Neuronal stem cell (in vitro differentiated cells): Measurements from ENCODE around the gene PTPRE.

Experiments used
- DNase-seq: peaks from one replicate; pipeline ENCODE4 v3.0.0-alpha.2; 2013; ENCODE audit warnings: low spot score
- H2AFZ ChIP-seq: one replicate; pipeline ENCODE4 v1.6.1; 2013; ENCODE audit warnings: mild to moderate bottlenecking, low read length, inconsistent platforms
- H2AK5ac ChIP-seq: 2 replicates; pipeline ENCODE4 v1.6.1; 2013; ENCODE audit warnings: low read depth, mild to moderate bottlenecking, inconsistent platforms, low read length, moderate library complexity, mixed read lengths
- H2BK120ac ChIP-seq: 2 replicates; pipeline ENCODE4 v1.6.1; 2013; ENCODE audit warnings: low read depth, mild to moderate bottlenecking, inconsistent platforms, low read length, moderate library complexity, mixed read lengths
- H2BK12ac ChIP-seq: one replicate; pipeline ENCODE4 v1.6.1; 2013; ENCODE audit warnings: low read length, inconsistent platforms
- H2BK15ac ChIP-seq: 2 replicates; pipeline ENCODE4 v1.6.1; 2013; ENCODE audit warnings: mild to moderate bottlenecking, low read length, inconsistent platforms, mixed read lengths
- H2BK5ac ChIP-seq: one replicate; pipeline ENCODE4 v1.6.1; 2013; ENCODE audit warnings: inconsistent platforms, mild to moderate bottlenecking, low read length, moderate library complexity
- H3K14ac ChIP-seq: one replicate; pipeline ENCODE4 v1.6.1; 2013; ENCODE audit warnings: low read length, inconsistent platforms
- H3K18ac ChIP-seq: 2 replicates; pipeline ENCODE4 v1.6.1; 2013; ENCODE audit warnings: low read length, inconsistent platforms
- H3K23ac ChIP-seq: 2 replicates; pipeline ENCODE4 v1.6.1; 2013; ENCODE audit warnings: low read depth, mild to moderate bottlenecking, mixed read lengths, low read length, inconsistent platforms; ENCODE audit not compliant: poor library complexity
- H3K27ac ChIP-seq: replicated peaks from 3 replicates; pipeline ENCODE4 v1.5.1; 2013; ENCODE audit warnings: low read length, inconsistent platforms
- H3K27me3 ChIP-seq, 3 experiments: 2 replicates each; pipeline ENCODE4 v1.6.1; 2013; ENCODE audit warnings: low read length in 3 of 3, mild to moderate bottlenecking in 2 of 3, inconsistent platforms in 1 of 3, low read depth in 1 of 3, mixed read lengths in 1 of 3, moderate library complexity in 1 of 3; ENCODE audit not compliant: control insufficient read depth in 3 of 3, insufficient read depth in 3 of 3
- H3K36me3 ChIP-seq, 2 donors: replicated peaks in 1 of 2; 2 replicates each; pipeline ENCODE4 v1.6.1; 2013; ENCODE audit warnings: low read length in 2 of 2; ENCODE audit not compliant: control insufficient read depth in 2 of 2, insufficient read depth in 2 of 2
- H3K4ac ChIP-seq: 2 replicates; pipeline ENCODE4 v1.6.1; 2013; ENCODE audit warnings: inconsistent platforms, mild to moderate bottlenecking, low read length, moderate library complexity
- H3K4me1 ChIP-seq, 2 donors: 1 replicate in 1 of 2; 2 replicates in 1 of 2; pipeline ENCODE4 v1.6.1; 2013; ENCODE audit warnings: low read length in 2 of 2, low read depth in 1 of 2; ENCODE audit not compliant: control insufficient read depth in 2 of 2, insufficient read depth in 1 of 2
- H3K4me2 ChIP-seq: one replicate; pipeline ENCODE4 v1.6.1; 2013; ENCODE audit warnings: mild to moderate bottlenecking, low read length, inconsistent platforms; ENCODE audit not compliant: insufficient read depth, poor library complexity, severe bottlenecking
- H3K4me3 ChIP-seq, 2 donors: 2 replicates each; pipeline ENCODE4 v1.5.1; 2013; ENCODE audit warnings: low read length in 2 of 2, mild to moderate bottlenecking in 2 of 2, inconsistent platforms in 1 of 2, moderate library complexity in 1 of 2
- H3K79me1 ChIP-seq: one replicate; pipeline ENCODE4 v1.6.1; 2013; ENCODE audit warnings: low read depth, mild to moderate bottlenecking, inconsistent platforms, low read length, moderate library complexity
- H3K9ac ChIP-seq: one replicate; pipeline ENCODE4 v1.6.1; 2013; ENCODE audit warnings: mild to moderate bottlenecking, low read depth, low read length, inconsistent platforms; ENCODE audit not compliant: poor library complexity
- H3K9me3 ChIP-seq, 2 donors: replicated peaks in 1 of 2; 2 replicates each; pipeline versions ENCODE3 to v1.6.1; 2013; ENCODE audit warnings: low read length in 2 of 2, mild to moderate bottlenecking in 2 of 2, inconsistent platforms in 1 of 2, low read depth in 1 of 2, mixed read lengths in 1 of 2, moderate library complexity in 1 of 2; ENCODE audit not compliant: control insufficient read depth in 2 of 2, insufficient read depth in 1 of 2
- H4K8ac ChIP-seq: one replicate; pipeline ENCODE4 v1.6.1; 2013; ENCODE audit warnings: low read depth, mild to moderate bottlenecking, inconsistent platforms, low read length, moderate library complexity
- H4K91ac ChIP-seq: one replicate; pipeline ENCODE4 v1.6.1; 2013; ENCODE audit warnings: low read length, low read depth, mild to moderate bottlenecking, inconsistent platforms; ENCODE audit not compliant: poor library complexity
- WGBS, 2 donors: extraction: QIAGEN DNeasy Blood & Tissue Kit; methylation state at CpG; one replicate each; pipeline ENCODE4 v1.1.7; 2013; ENCODE audit warnings: missing lambda C conversion rate in 2 of 2, mixed read lengths in 1 of 2; ENCODE audit not compliant: insufficient read length in 2 of 2, insufficient replicate concordance in 1 of 2; ENCODE audit errors: extremely low coverage in 2 of 2; 5-methylcytosine and 5-hydroxymethylcytosine counted together

Gene PTPRE

DNA sequence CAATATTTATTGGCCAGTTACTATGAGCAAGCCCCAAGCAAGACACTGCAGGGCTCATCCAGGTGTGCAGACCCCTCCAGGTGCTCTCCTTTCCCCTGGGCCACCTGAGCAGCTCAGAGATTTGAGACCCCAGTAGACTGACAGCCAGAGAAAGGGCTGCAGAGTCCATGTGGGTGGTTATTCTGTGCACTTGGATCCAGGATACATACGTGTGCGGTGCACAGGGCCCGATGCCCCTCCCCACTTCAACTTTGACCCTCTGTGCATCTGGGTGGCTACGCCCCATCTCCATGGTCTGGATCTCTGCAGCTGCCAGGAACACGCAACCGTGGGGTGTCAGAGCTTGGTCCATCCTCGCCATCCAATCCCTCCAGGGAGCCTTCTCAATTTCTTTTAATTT is 146.5 kb downstream of the PTPRE start:
- no peak overlapping the region for H2BK12ac ChIP-seq
- H3K14ac ChIP-seq, result no peak overlapping the region
- no CpG with 5 or more reads among the region's 7 CpGs for WGBS, 2 donors
- H4K91ac ChIP-seq, result no peak overlapping the region
- H3K36me3 ChIP-seq, result no peaks in the 10 kb centered on the region
- H2BK15ac ChIP-seq, result no peak overlapping the region
- no peak overlapping the region for H2AK5ac ChIP-seq
- no peak overlapping the region for H4K8ac ChIP-seq
- H3K18ac ChIP-seq, result no peak overlapping the region
- H3K4ac ChIP-seq, result no peak overlapping the region
- no peak overlapping the region for H3K4me3 ChIP-seq
- H2AFZ ChIP-seq, result no peak overlapping the region
- no peaks in the 10 kb centered on the region for H3K9me3 ChIP-seq
- H3K23ac ChIP-seq, result no peak overlapping the region
- no peaks in the 10 kb centered on the region for H3K4me1 ChIP-seq
- no peak overlapping the region for H2BK120ac ChIP-seq
- no peak overlapping the region for H2BK5ac ChIP-seq
- no peak for DNase-seq
- H3K9ac ChIP-seq, result no peak overlapping the region
- H3K27me3 ChIP-seq, result no peaks in the 10 kb centered on the region
- no peak overlapping the region for H3K27ac ChIP-seq
- H3K79me1 ChIP-seq, result no peaks in the 10 kb centered on the region
- H3K4me2 ChIP-seq, result no peak overlapping the region

DNA sequence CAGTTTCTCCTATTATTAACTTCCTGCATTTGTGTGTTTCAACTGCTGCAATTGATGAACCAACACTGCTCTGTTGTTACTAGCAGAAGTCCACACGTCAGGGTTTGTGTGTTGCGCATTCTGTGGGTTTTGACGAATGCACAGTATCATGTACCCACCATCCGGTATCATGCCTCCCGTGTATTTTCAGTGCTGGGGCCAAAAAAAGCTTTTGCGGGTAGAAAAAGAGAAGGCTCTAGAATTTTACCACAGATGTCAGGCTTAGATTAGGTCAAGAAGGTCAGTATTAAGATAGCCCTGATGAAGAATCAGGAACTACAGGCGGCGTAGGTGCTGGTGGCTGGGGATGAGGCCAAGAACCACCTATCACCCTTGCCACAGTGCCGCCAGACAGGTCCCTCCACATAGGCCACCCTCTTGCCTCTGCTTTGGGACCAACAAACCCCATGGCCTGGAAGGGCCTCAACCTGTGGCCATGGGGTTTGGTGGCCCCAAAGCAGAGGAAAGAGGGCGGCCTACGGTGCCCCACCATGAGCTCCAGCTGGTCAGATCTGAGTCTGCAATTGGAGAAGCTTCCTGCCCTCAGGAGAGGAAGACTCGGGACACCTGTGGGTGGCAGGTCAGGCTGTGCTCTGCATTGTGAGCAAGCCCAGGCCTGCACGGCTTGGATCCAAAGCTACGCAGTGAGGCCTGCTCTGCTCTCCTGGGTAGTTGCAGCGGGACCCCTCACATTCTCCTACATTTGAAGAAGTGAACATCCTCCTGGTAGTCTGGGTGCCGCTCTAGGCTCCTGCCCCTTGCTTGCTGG is 147.5 kb downstream of the PTPRE start:
- H3K9ac ChIP-seq, result no peak overlapping the region
- no peak overlapping the region for H3K4ac ChIP-seq
- H3K14ac ChIP-seq, result peak overlapping the region; percentile 4
- H3K4me1 ChIP-seq, result no peaks in the 10 kb centered on the region
- no peak overlapping the region for H2BK15ac ChIP-seq
- no peak overlapping the region for H4K91ac ChIP-seq
- H3K79me1 ChIP-seq, result no peaks in the 10 kb centered on the region
- H3K18ac ChIP-seq, result no peak overlapping the region
- H3K36me3 ChIP-seq, result no peaks in the 10 kb centered on the region
- no peak overlapping the region for H2AFZ ChIP-seq
- DNase-seq, result no peak
- no peak overlapping the region for H2AK5ac ChIP-seq
- no peaks in the 10 kb centered on the region for H3K9me3 ChIP-seq
- H2BK120ac ChIP-seq, result no peak overlapping the region
- no CpG with 5 or more reads among the region's 16 CpGs for WGBS, 2 donors
- no peak overlapping the region for H2BK12ac ChIP-seq
- H4K8ac ChIP-seq, result no peak overlapping the region
- no peak overlapping the region for H3K27ac ChIP-seq
- H3K4me3 ChIP-seq, result no peak overlapping the region
- H3K27me3 ChIP-seq, result no peaks in the 10 kb centered on the region
- H2BK5ac ChIP-seq, result no peak overlapping the region
- no peak overlapping the region for H3K4me2 ChIP-seq
- H3K23ac ChIP-seq, result no peak overlapping the region

DNA sequence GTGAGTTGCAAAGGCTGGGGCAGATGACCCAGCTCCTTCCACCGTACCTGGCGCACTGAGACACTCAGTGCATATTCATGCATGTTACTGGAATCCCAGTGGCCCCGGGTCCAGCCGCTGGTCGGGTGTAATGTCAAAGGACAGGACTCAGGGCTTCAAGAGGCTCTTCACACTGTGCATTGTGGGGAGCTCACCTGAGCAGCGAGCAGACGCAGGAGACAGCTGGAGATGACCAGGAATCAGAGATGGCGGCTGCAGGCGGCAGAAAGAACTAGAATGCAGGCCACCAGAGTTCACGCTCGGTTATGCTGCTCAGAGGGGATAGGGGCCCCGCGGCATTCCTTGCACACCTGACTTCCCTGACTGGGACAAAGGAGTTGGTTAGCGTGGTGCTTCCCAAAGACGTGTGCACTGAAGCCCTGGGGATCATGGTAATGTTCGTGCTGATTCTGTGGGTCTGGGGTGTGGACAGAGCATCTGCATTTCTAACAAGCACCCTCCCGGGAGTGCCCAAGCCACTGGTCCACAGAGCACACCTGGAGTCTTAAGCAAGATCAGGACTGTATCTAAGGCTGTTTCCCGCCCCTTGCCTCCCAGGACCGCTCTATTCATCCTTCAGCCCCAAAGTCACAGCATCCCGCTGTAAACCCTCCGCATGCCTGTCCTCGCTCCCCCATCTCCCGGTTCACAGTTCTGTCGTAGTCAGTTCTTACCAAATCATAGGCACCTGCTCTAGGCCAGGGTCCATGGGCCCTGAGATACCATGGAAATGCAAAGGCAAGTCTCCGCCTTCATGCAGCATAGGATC is 148.4 kb downstream of the PTPRE start:
- Histone ChIP-seq H3K27me3 (no peaks in the 10 kb centered on the region), H3K79me1 (no peaks in the 10 kb centered on the region), H3K4ac (no peak overlapping the region), H4K8ac (no peak overlapping the region), H3K4me2 (no peak overlapping the region), H3K9ac (no peak overlapping the region), H2BK12ac (no peak overlapping the region), H2AK5ac (no peak overlapping the region), H3K23ac (no peak overlapping the region), H3K36me3 (peaks cover 0 to 3% of the 10 kb centered on the region in 2 donors), H2BK120ac (no peak overlapping the region), H2AFZ (no peak overlapping the region), H2BK5ac (no peak overlapping the region), H3K27ac (no peak overlapping the region), H3K9me3 (no peaks in the 10 kb centered on the region), H4K91ac (no peak overlapping the region), H3K4me1 (no peaks in the 10 kb centered on the region), H3K14ac (peak overlapping the region; percentile 4), H3K18ac (no peak overlapping the region), H3K4me3 (no peak overlapping the region), H2BK15ac (no peak overlapping the region)
- DNase-seq, result no peak
- whole genome bisulfite sequencing, 2 donors, result no CpG with 5 or more reads among the region's 25 CpGs

DNA sequence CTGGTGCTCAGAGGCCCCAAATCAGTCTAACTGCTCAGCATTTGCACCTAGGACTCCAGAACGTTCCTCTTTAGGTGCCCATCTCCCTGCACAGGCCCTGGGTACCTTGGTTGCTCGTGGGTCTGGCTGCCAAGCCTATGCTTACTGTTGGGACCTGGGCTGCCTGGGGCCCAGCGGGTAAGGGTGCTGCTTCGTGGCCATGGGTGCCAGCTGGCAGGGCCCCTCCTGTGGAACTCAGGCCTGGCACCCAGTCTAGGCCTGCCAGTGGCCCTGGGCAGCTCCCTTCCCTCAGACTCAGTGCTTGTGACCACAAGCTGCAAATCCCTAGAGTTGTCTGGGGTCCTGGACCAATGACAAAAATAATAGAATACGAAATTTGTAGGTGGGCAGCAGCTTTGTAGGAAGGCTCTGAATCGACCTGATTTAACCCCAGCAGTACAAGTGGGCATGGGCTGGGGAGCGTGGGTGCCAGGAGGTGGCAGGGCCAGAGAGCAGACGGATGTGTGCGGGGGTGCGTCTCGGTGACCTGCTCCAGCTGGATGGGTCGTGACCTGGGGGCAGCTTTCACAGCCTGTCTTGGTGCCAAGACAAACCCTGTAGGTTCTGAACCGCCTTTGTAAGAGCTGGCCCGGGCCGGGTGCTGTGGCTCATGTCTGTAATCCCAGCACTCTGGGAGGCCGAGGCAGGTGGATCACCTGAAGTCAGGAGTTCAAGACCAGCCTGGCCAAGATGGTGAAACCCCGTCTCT is 149.6 kb downstream of the PTPRE start:
- Histone ChIP-seq H3K36me3 (peaks cover 0 to 3% of the 10 kb centered on the region in 2 donors), H2BK120ac (no peak overlapping the region), H2AFZ (no peak overlapping the region), H3K9me3 (no peaks in the 10 kb centered on the region), H3K4me3 (no peak overlapping the region), H2BK15ac (no peak overlapping the region), H3K23ac (no peak overlapping the region), H4K91ac (no peak overlapping the region), H3K4ac (no peak overlapping the region), H3K27me3 (no peaks in the 10 kb centered on the region), H3K14ac (no peak overlapping the region), H3K18ac (no peak overlapping the region), H4K8ac (no peak overlapping the region), H3K4me2 (no peak overlapping the region), H3K9ac (no peak overlapping the region), H3K27ac (no peak overlapping the region), H2AK5ac (peak overlapping the region; percentile 41), H3K4me1 (no peaks in the 10 kb centered on the region), H2BK12ac (no peak overlapping the region), H2BK5ac (no peak overlapping the region), H3K79me1 (no peaks in the 10 kb centered on the region)
- WGBS, 2 donors, result no CpG with 5 or more reads among the region's 17 CpGs
- DNase-seq, result no peak
